Parathyroid adenoma (tissue), 2 donors: ENCODE measurements around the gene MFSD1.

Experiments
- H2AFZ ChIP-seq: fragments of 300-600 bp; sonication (generic); one replicate; pipeline ENCODE4 v1.7.0; 2017; ENCODE audit warnings: antibody characterized with exemption, mild to moderate bottlenecking
- H3K27ac ChIP-seq: fragments of 300-600 bp; sonication (generic); one replicate; pipeline ENCODE4 v1.7.0; 2017
- H3K27me3 ChIP-seq: fragments of 300-600 bp; sonication (generic); one replicate; pipeline ENCODE4 v1.7.0; 2017; ENCODE audit warnings: low read length; ENCODE audit not compliant: control insufficient read depth, insufficient read depth
- H3K36me3 ChIP-seq: fragments of 300-600 bp; sonication (generic); one replicate; pipeline ENCODE4 v1.7.0; 2017; ENCODE audit warnings: low read length; ENCODE audit not compliant: control insufficient read depth, insufficient read depth
- H3K4me1 ChIP-seq: fragments of 300-600 bp; sonication (generic); one replicate; pipeline ENCODE4 v1.7.0; 2017; ENCODE audit warnings: control low read depth
- H3K4me2 ChIP-seq: fragments of 300-600 bp; sonication (generic); one replicate; pipeline ENCODE4 v1.7.0; 2017; ENCODE audit warnings: low read length
- H3K4me3 ChIP-seq: fragments of 300-600 bp; sonication (generic); one replicate; pipeline ENCODE4 v1.7.0; 2017; ENCODE audit warnings: low read depth, low read length
- H3K79me2 ChIP-seq: fragments of 300-600 bp; sonication (generic); one replicate; pipeline ENCODE4 v1.7.0; 2017; ENCODE audit warnings: control low read depth
- H3K9ac ChIP-seq: fragments of 300-600 bp; sonication (generic); one replicate; pipeline ENCODE4 v1.7.0; 2017; ENCODE audit warnings: mild to moderate bottlenecking
- H3K9me3 ChIP-seq: fragments of 300-600 bp; sonication (generic); one replicate; pipeline ENCODE4 v1.7.0; 2017; ENCODE audit warnings: low read length; ENCODE audit not compliant: control insufficient read depth
- CTCF ChIP-seq: fragments of 300-600 bp; sonication (generic); IDR thresholded peaks from one replicate; pipeline ENCODE4 v1.7.0; 2017; ENCODE audit warnings: antibody characterized with exemption, mild to moderate bottlenecking
- donor health status: primary hyperparathyroidism.

MFSD1 gene

GRCh38 chr3:158801696-158802408, at the start of gene MFSD1:
Gene MFSD1, plus strand, starts transcription at chr3:158802054. Its CDS starts 99 bp downstream, at chr3:158802153.
- H3K9ac ChIP-seq: peak within 1 kb of the TSS; percentile 61
- H3K27me3 ChIP-seq: no peaks in the 10 kb centered on the region
- peaks cover 5% of the 10 kb centered on the region for H3K4me1 ChIP-seq
- H3K4me3 ChIP-seq: peak within 1 kb of the TSS; percentile 95
- H3K4me2 ChIP-seq: peak within 1 kb of the TSS; percentile 98
- H3K27ac ChIP-seq: peak within 1 kb of the TSS; percentile 60
- no peaks in the 10 kb centered on the region for H3K79me2 ChIP-seq
- TF ChIP-seq CTCF: no peak
- H3K36me3 ChIP-seq: no peaks in the 10 kb centered on the region
- H3K9me3 ChIP-seq: no peaks in the 10 kb centered on the region
- peak within 1 kb of the TSS; percentile 98 for H2AFZ ChIP-seq

- Histone ChIP-seq H3K36me3 (no peaks in the 10 kb centered on the region), H3K4me1 (no peaks in the 10 kb centered on the region)
Observed at GRCh38 chr3:158753854-158754253, 48.0 kb upstream of the MFSD1 start.

GRCh38 chr3:158755421-158755820, 46.4 kb upstream of the MFSD1 start:
- Histone ChIP-seq H3K27ac (no peak overlapping the region), H3K4me3 (no peak overlapping the region), H3K79me2 (no peaks in the 10 kb centered on the region), H3K27me3 (no peaks in the 10 kb centered on the region), H3K36me3 (no peaks in the 10 kb centered on the region), H3K4me1 (no peaks in the 10 kb centered on the region), H3K9ac (no peak overlapping the region), H2AFZ (no peak overlapping the region), H3K9me3 (no peaks in the 10 kb centered on the region), H3K4me2 (no peak overlapping the region)
- TF ChIP-seq CTCF: no peak

More at GRCh38 chr3:158753854-158754253, 48.0 kb upstream of the MFSD1 start:
- Histone ChIP-seq H3K4me2 (no peak overlapping the region), H3K79me2 (no peaks in the 10 kb centered on the region), H3K9me3 (no peaks in the 10 kb centered on the region), H3K9ac (no peak overlapping the region), H3K27me3 (no peaks in the 10 kb centered on the region), H2AFZ (no peak overlapping the region), H3K27ac (no peak overlapping the region), H3K4me3 (no peak overlapping the region)
- no peak for TF ChIP-seq CTCF

GRCh38 chr3:158761350-158761749, 40.5 kb upstream of the MFSD1 start:
- no peaks in the 10 kb centered on the region for H3K4me1 ChIP-seq
- H3K36me3 ChIP-seq: no peaks in the 10 kb centered on the region
- no peak overlapping the region for H3K27ac ChIP-seq
- no peak overlapping the region for H2AFZ ChIP-seq
- H3K27me3 ChIP-seq: no peaks in the 10 kb centered on the region
- no peak overlapping the region for H3K4me2 ChIP-seq
- H3K9ac ChIP-seq: no peak overlapping the region
- H3K79me2 ChIP-seq: no peaks in the 10 kb centered on the region
- no peaks in the 10 kb centered on the region for H3K9me3 ChIP-seq
- TF ChIP-seq CTCF: no peak
- no peak overlapping the region for H3K4me3 ChIP-seq

GRCh38 chr3:158762701-158763100, 39.2 kb upstream of the MFSD1 start:
- H3K36me3 ChIP-seq: no peaks in the 10 kb centered on the region
- no peaks in the 10 kb centered on the region for H3K27me3 ChIP-seq
- no peak overlapping the region for H3K4me2 ChIP-seq
- H3K4me1 ChIP-seq: no peaks in the 10 kb centered on the region
- no peak overlapping the region for H3K9ac ChIP-seq
- no peak overlapping the region for H3K4me3 ChIP-seq
- H3K9me3 ChIP-seq: no peaks in the 10 kb centered on the region
- H3K27ac ChIP-seq: no peak overlapping the region
- no peaks in the 10 kb centered on the region for H3K79me2 ChIP-seq
- no peak for TF ChIP-seq CTCF
- no peak overlapping the region for H2AFZ ChIP-seq
